Measurements from ENCODE around the gene GDF2.

GDF2 gene

DNA sequence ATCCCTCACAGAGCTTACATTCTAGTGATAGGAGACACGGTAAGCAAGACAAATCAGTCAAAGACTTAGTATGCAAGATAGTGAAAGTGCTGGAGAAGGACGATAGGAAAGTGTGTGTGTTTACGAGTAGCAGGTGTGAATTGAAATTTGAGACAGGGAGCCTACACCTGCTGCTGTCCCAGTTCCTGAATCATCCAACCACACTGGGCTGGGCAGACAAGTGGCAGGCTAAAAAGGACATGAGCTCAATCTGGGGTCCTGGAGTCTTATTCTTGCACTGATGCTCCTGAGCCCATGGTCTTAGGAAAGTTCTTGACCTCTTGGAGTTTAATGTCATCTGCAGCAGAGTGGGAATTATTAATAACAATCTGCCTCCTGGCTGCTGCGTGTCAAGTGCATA, 42.1 kb downstream of the GDF2 start:
- TF ChIP-seq, protein P1, sequence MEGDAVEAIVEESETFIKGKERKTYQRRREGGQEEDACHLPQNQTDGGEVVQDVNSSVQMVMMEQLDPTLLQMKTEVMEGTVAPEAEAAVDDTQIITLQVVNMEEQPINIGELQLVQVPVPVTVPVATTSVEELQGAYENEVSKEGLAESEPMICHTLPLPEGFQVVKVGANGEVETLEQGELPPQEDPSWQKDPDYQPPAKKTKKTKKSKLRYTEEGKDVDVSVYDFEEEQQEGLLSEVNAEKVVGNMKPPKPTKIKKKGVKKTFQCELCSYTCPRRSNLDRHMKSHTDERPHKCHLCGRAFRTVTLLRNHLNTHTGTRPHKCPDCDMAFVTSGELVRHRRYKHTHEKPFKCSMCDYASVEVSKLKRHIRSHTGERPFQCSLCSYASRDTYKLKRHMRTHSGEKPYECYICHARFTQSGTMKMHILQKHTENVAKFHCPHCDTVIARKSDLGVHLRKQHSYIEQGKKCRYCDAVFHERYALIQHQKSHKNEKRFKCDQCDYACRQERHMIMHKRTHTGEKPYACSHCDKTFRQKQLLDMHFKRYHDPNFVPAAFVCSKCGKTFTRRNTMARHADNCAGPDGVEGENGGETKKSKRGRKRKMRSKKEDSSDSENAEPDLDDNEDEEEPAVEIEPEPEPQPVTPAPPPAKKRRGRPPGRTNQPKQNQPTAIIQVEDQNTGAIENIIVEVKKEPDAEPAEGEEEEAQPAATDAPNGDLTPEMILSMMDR (IDR thresholded peaks at IDR 0.05; ENCODE audit: low read depth, low read length): no peak
- TF ChIP-seq, protein P2, sequence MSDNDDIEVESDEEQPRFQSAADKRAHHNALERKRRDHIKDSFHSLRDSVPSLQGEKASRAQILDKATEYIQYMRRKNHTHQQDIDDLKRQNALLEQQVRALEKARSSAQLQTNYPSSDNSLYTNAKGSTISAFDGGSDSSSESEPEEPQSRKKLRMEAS (IDR thresholded peaks at IDR 0.05; ENCODE audit: low read depth, low read length): no peak
- TF ChIP-seq POLR2A (IDR thresholded peaks at IDR 0.05; ENCODE audit: extremely low read depth, insufficient read length) (no peak), MYC (IDR thresholded peaks at IDR 0.05; ENCODE audit: low read depth, low read length) (no peak)
- no peak overlapping the region for H3K4me3 ChIP-seq (ENCODE audit: low read depth, low read length)
- DNase-seq (ENCODE audit: low read depth): no peak

GRCh38 chr10:47364911-47365310, 42.7 kb downstream of the GDF2 start:
- TF ChIP-seq, protein P2 (IDR thresholded peaks at IDR 0.05; ENCODE audit: low read depth, low read length): no peak
- no peak for TF ChIP-seq POLR2A (IDR thresholded peaks at IDR 0.05; ENCODE audit: extremely low read depth, insufficient read length)
- TF ChIP-seq, protein P1 (IDR thresholded peaks at IDR 0.05; ENCODE audit: low read depth, low read length): no peak
- no peak for TF ChIP-seq MYC (IDR thresholded peaks at IDR 0.05; ENCODE audit: low read depth, low read length)

DNA sequence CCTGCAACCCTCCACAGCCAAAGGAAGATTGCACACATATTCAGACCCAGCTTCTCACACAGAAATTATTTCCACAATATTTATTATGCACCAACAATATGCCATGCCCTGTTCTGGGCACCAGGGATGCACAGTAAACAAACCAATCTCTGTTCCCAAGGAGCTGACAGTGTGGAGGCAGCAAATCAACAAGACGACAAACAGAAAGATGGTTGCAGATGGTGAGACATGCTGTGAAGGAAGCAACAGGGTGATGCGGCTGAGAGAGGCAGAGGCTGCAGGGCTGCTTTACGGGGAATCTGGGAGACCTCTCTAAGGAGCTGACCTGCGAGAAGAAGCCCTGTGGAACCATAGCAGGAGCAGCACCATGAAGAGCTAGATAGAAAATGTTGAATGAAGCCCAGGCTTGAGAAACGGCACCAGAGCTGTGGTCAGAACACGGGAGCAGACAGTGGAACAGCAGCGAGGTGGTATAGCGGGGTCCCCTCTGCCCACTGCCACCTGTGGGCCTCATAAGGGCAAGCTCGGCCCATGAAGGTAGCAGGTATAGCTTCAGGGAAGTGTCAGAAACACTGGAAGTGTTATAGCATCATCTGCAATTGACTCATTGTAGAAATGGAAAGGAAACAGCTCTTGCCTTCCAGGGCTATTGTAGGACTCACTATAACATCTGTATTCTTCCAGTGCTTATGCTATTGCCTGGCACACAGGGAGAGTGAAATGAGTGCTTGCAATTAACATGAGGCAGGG, 43.4 kb downstream of the GDF2 start:
- no peak overlapping the region for H3K4me3 ChIP-seq (ENCODE audit: low read depth, low read length)
- TF ChIP-seq, protein P2 (IDR thresholded peaks at IDR 0.05; ENCODE audit: low read depth, low read length): no peak
- TF ChIP-seq, protein P1 (IDR thresholded peaks at IDR 0.05; ENCODE audit: low read depth, low read length): no peak
- TF ChIP-seq MYC (IDR thresholded peaks at IDR 0.05; ENCODE audit: low read depth, low read length) (no peak), POLR2A (IDR thresholded peaks at IDR 0.05; ENCODE audit: extremely low read depth, insufficient read length) (no peak)
- no peak for DNase-seq (ENCODE audit: low read depth)

More at GRCh38 chr10:47364911-47365310, 42.7 kb downstream of the GDF2 start:
- no peak overlapping the region for H3K4me3 ChIP-seq (ENCODE audit: low read depth, low read length)
- no peak for DNase-seq (ENCODE audit: low read depth)

GRCh38 chr10:47366181-47366631, 44.0 kb downstream of the GDF2 start:
- no peak overlapping the region for H3K4me3 ChIP-seq (ENCODE audit: low read depth, low read length)
- TF ChIP-seq, protein P2 (IDR thresholded peaks at IDR 0.05; ENCODE audit: low read depth, low read length): no peak
- TF ChIP-seq POLR2A (IDR thresholded peaks at IDR 0.05; ENCODE audit: extremely low read depth, insufficient read length) (no peak), MYC (IDR thresholded peaks at IDR 0.05; ENCODE audit: low read depth, low read length) (no peak)
- DNase-seq (ENCODE audit: low read depth): no peak

GRCh38 chr10:47366731-47367460, 44.6 kb downstream of the GDF2 start:
- TF ChIP-seq MYC (IDR thresholded peaks at IDR 0.05; ENCODE audit: low read depth, low read length) (no peak), POLR2A (IDR thresholded peaks at IDR 0.05; ENCODE audit: extremely low read depth, insufficient read length) (no peak)
- TF ChIP-seq, protein P2 (IDR thresholded peaks at IDR 0.05; ENCODE audit: low read depth, low read length): no peak
- TF ChIP-seq, protein P1 (IDR thresholded peaks at IDR 0.05; ENCODE audit: low read depth, low read length): no peak
- H3K4me3 ChIP-seq (ENCODE audit: low read depth, low read length): no peak overlapping the region
- DNase-seq (ENCODE audit: low read depth): no peak

DNA sequence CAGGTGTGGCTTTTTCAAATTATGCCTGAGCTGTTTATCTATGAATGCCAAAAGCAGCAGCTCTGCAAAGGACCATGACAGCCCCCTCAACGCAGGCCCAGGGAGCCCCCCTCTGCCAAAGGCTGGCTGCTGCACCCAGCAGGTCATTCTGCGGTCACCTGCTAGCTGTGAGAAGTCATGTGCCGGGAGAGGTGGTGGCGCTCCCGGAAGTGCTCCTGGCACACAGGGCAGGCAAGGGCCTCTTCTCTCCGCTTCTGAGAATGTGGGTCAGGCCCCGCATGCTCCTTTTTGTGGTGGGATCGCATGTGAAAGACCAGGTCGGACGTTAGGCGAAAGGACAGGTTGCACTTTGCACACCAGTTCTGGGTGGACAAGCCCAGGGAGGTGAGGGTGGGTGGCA, 45.4 kb downstream of the GDF2 start:
- TF ChIP-seq MYC (IDR thresholded peaks at IDR 0.05; ENCODE audit: low read depth, low read length): no peak
- TF ChIP-seq, protein P2 (IDR thresholded peaks at IDR 0.05; ENCODE audit: low read depth, low read length): no peak
- TF ChIP-seq, protein P1 (IDR thresholded peaks at IDR 0.05; ENCODE audit: low read depth, low read length): no peak
- TF ChIP-seq POLR2A (IDR thresholded peaks at IDR 0.05; ENCODE audit: extremely low read depth, insufficient read length): no peak
- H3K4me3 ChIP-seq (ENCODE audit: low read depth, low read length): no peak overlapping the region
- no peak for DNase-seq (ENCODE audit: low read depth)
